Large intestine (tissue), 3 donors: ENCODE data around the gene SLC39A9. TPM values are rescaled to one million over a fixed set of nuclear protein-coding genes. Genes with fewer than 3 reads are reported as not detected.
"Not testable (repeated sequence)": the region's sequence is repeated elsewhere in the genome, so short reads cannot be mapped to it uniquely, and the experiment has no call there.

Experiments used
- DNase-seq, 2 donors: peaks; one replicate each; pipeline versions ENCODE4 v3.0.0 to v3.0.0-alpha.2; 2013
- H3K27ac ChIP-seq: one replicate; pipeline ENCODE4 v1.5.1; 2013; ENCODE audit warnings: low read length
- H3K27me3 ChIP-seq: 2 replicates; pipeline ENCODE4 v1.6.1; 2013; ENCODE audit warnings: low read length; ENCODE audit not compliant: control insufficient read depth, insufficient read depth
- H3K36me3 ChIP-seq: 2 replicates; pipeline ENCODE4 v1.6.1; 2013; ENCODE audit warnings: low read length; ENCODE audit not compliant: control insufficient read depth, insufficient read depth
- H3K4me1 ChIP-seq: one replicate; pipeline ENCODE4 v1.6.1; 2013; ENCODE audit warnings: low read length; ENCODE audit not compliant: control insufficient read depth, insufficient read depth
- H3K4me3 ChIP-seq: one replicate; pipeline ENCODE4 v1.5.1; 2013; ENCODE audit warnings: low read length
- H3K9me3 ChIP-seq: one replicate; pipeline ENCODE4 v1.6.1; 2013; ENCODE audit warnings: mild to moderate bottlenecking, low read depth, low read length, moderate library complexity; ENCODE audit not compliant: control insufficient read depth
- WGBS: methylation state at CpG from one replicate; pipeline ENCODE4 v1.1.5; 2013; ENCODE audit warnings: low lambda C conversion rate; ENCODE audit not compliant: insufficient coverage; 5-methylcytosine and 5-hydroxymethylcytosine counted together
- polyA plus RNA-seq: library from polyadenylated mRNA; unstranded; fragments of 120-200 nt; gene quantifications from one replicate; pipeline ENCODE4 v1.2.1, GENCODE V29; 2013

SLC39A9 gene
- polyA plus RNA-seq, 1 donor: 66.9 TPM

- no peaks in the 10 kb centered on the region for H3K27me3 ChIP-seq
- no peaks in the 10 kb centered on the region for H3K4me1 ChIP-seq
- DNase-seq: no peak
- H3K4me3 ChIP-seq: no peak overlapping the region
- H3K36me3 ChIP-seq: no peaks in the 10 kb centered on the region
- WGBS: no CpG with 5 or more reads among the region's 10 CpGs
- no peak overlapping the region for H3K27ac ChIP-seq
- no peaks in the 10 kb centered on the region for H3K9me3 ChIP-seq
Measured at GRCh38 chr14:69471916-69472315, 73.4 kb downstream of the SLC39A9 start.

- Histone ChIP-seq H3K36me3 (no peaks in the 10 kb centered on the region), H3K4me1 (no peaks in the 10 kb centered on the region), H3K9me3 (no peaks in the 10 kb centered on the region), H3K27me3 (no peaks in the 10 kb centered on the region), H3K27ac (no peak overlapping the region), H3K4me3 (no peak overlapping the region)
- no CpG with 5 or more reads among the region's 3 CpGs for WGBS
- no peak for DNase-seq
Measured at GRCh38 chr14:69473260-69473659, 74.8 kb downstream of the SLC39A9 start.

- Histone ChIP-seq H3K27ac (no peak overlapping the region), H3K9me3 (no peaks in the 10 kb centered on the region), H3K36me3 (no peaks in the 10 kb centered on the region), H3K4me3 (no peak overlapping the region), H3K4me1 (no peaks in the 10 kb centered on the region), H3K27me3 (no peaks in the 10 kb centered on the region)
- no CpG with 5 or more reads among the region's 3 CpGs for WGBS
- DNase-seq: no peak
Measured at GRCh38 chr14:69473946-69474345, 75.5 kb downstream of the SLC39A9 start.

GRCh38 chr14:69475194-69475818 lies 76.8 kb downstream of the SLC39A9 start:
- Histone ChIP-seq H3K4me1 (no peaks in the 10 kb centered on the region), H3K4me3 (no peak overlapping the region), H3K9me3 (no peaks in the 10 kb centered on the region), H3K27ac (no peak overlapping the region), H3K36me3 (no peaks in the 10 kb centered on the region), H3K27me3 (no peaks in the 10 kb centered on the region)
- no CpG with 5 or more reads among the region's 8 CpGs for WGBS
- no peak for DNase-seq

GRCh38 chr14:69476824-69477450 lies 78.4 kb downstream of the SLC39A9 start:
- H3K4me3 ChIP-seq, H3K27ac ChIP-seq, H3K9me3 ChIP-seq, H3K36me3 ChIP-seq, DNase-seq, H3K27me3 ChIP-seq, H3K4me1 ChIP-seq: not testable (repeated sequence)
- 100% methylated on average over 1 of the region's 5 CpGs for WGBS

GRCh38 chr14:69478055-69478454 lies 79.6 kb downstream of the SLC39A9 start:
- H3K9me3 ChIP-seq, H3K36me3 ChIP-seq, H3K4me1 ChIP-seq, H3K27ac ChIP-seq, H3K4me3 ChIP-seq, DNase-seq: not testable (repeated sequence)
- peaks cover 14% of the 10 kb centered on the region for H3K27me3 ChIP-seq
- WGBS: no CpG with 5 or more reads among the region's 2 CpGs

- Histone ChIP-seq H3K27ac (no peak overlapping the region), H3K9me3 (no peaks in the 10 kb centered on the region), H3K4me1 (no peaks in the 10 kb centered on the region), H3K36me3 (no peaks in the 10 kb centered on the region), H3K4me3 (no peak overlapping the region), H3K27me3 (peaks cover 30% of the 10 kb centered on the region)
- 60% methylated on average over 1 of the region's 5 CpGs for WGBS
- DNase-seq: no peak
Measured at GRCh38 chr14:69479696-69480095, 81.2 kb downstream of the SLC39A9 start.

GRCh38 chr14:69480136-69480535 lies 81.6 kb downstream of the SLC39A9 start:
- Histone ChIP-seq H3K9me3 (no peaks in the 10 kb centered on the region), H3K4me1 (peaks cover 2% of the 10 kb centered on the region), H3K36me3 (no peaks in the 10 kb centered on the region), H3K27me3 (peaks cover 34% of the 10 kb centered on the region), H3K4me3 (no peak overlapping the region), H3K27ac (no peak overlapping the region)
- no peak for DNase-seq
- no CpG with 5 or more reads among the region's 5 CpGs for WGBS

- Histone ChIP-seq H3K36me3 (no peaks in the 10 kb centered on the region), H3K4me1 (peaks cover 2% of the 10 kb centered on the region), H3K4me3 (no peak overlapping the region), H3K9me3 (no peaks in the 10 kb centered on the region), H3K27me3 (peaks cover 53% of the 10 kb centered on the region), H3K27ac (no peak overlapping the region)
- WGBS: no CpG with 5 or more reads among the region's 5 CpGs
- no peak for DNase-seq
Measured at GRCh38 chr14:69481815-69482568, 83.5 kb downstream of the SLC39A9 start.

- H3K9me3 ChIP-seq: no peaks in the 10 kb centered on the region
- no CpG with 5 or more reads among the region's 54 CpGs for WGBS
- no peaks in the 10 kb centered on the region for H3K36me3 ChIP-seq
- no peak overlapping the region for H3K4me3 ChIP-seq
- peaks cover 2% of the 10 kb centered on the region for H3K4me1 ChIP-seq
- H3K27ac ChIP-seq: no peak overlapping the region
- DNase-seq: peak; percentile 29 to 33
- peaks cover 69% of the 10 kb centered on the region for H3K27me3 ChIP-seq
Measured at GRCh38 chr14:69483765-69484443, 85.4 kb downstream of the SLC39A9 start.
